H9 (cell line): ENCODE data around the gene SPRR5. TPM values are rescaled to one million over a fixed set of nuclear protein-coding genes. Genes with fewer than 3 reads are reported as not detected.

Experiments used
- DNase-seq: peaks from one replicate; pipeline ENCODE4 v3.0.0-alpha.2; 2017
- H2AFZ ChIP-seq: one replicate; pipeline ENCODE4 v1.6.1; 2013; ENCODE audit warnings: mild to moderate bottlenecking, low read length, control low read depth, moderate library complexity
- H2AK5ac ChIP-seq: 2 replicates; pipeline ENCODE4 v1.6.1; 2013; ENCODE audit warnings: low read length, control low read depth, mixed read lengths; ENCODE audit not compliant: insufficient read length
- H2BK120ac ChIP-seq: one replicate; pipeline ENCODE4 v1.6.1; 2013; ENCODE audit warnings: low read depth, mild to moderate bottlenecking, low read length, control low read depth, inconsistent platforms; ENCODE audit not compliant: poor library complexity, severe bottlenecking
- H2BK12ac ChIP-seq: 2 replicates; pipeline ENCODE4 v1.6.1; 2013; ENCODE audit warnings: low read length, control low read depth, mixed read lengths, low read depth; ENCODE audit not compliant: insufficient read length
- H2BK15ac ChIP-seq: 2 replicates; pipeline ENCODE4 v1.6.1; 2013; ENCODE audit warnings: low read depth, low read length, control low read depth
- H2BK20ac ChIP-seq: one replicate; pipeline ENCODE4 v1.6.1; 2013; ENCODE audit warnings: low read depth, mild to moderate bottlenecking, low read length, control low read depth, inconsistent platforms; ENCODE audit not compliant: poor library complexity, severe bottlenecking
- H2BK5ac ChIP-seq: 2 replicates; pipeline ENCODE4 v1.6.1; 2013; ENCODE audit warnings: low read length, control low read depth, mixed read lengths; ENCODE audit not compliant: insufficient read length
- H3K14ac ChIP-seq: 2 replicates; pipeline ENCODE4 v1.6.1; 2013; ENCODE audit warnings: low read length, control low read depth; ENCODE audit not compliant: insufficient read depth
- H3K18ac ChIP-seq: 2 replicates; pipeline ENCODE4 v1.6.1; 2013; ENCODE audit warnings: low read depth, mild to moderate bottlenecking, mixed read lengths, low read length, control low read depth; ENCODE audit not compliant: insufficient read length
- H3K23ac ChIP-seq: 2 replicates; pipeline ENCODE4 v1.6.1; 2013; ENCODE audit warnings: low read length, control low read depth, mixed read lengths, low read depth; ENCODE audit not compliant: insufficient read length
- H3K23me2 ChIP-seq: 2 replicates; pipeline ENCODE4 v1.6.1; 2013; ENCODE audit warnings: low read depth, mild to moderate bottlenecking, mixed read lengths, low read length, control low read depth; ENCODE audit not compliant: insufficient read length, poor library complexity, severe bottlenecking
- H3K27ac ChIP-seq: 2 replicates; pipeline ENCODE4 v1.5.1; 2013; ENCODE audit warnings: low read length, control low read depth, mixed read lengths, low read depth; ENCODE audit not compliant: insufficient read length
- H3K27me3 ChIP-seq: 2 replicates; pipeline ENCODE4 v1.6.1; 2013; ENCODE audit warnings: low read length, control low read depth, inconsistent platforms; ENCODE audit not compliant: insufficient read depth
- H3K4ac ChIP-seq: 2 replicates; pipeline ENCODE4 v1.6.1; 2013; ENCODE audit warnings: low read depth, mild to moderate bottlenecking, control low read depth, inconsistent platforms, low read length, moderate library complexity
- H3K4me1 ChIP-seq: 2 replicates; pipeline ENCODE4 v1.6.1; 2013; ENCODE audit warnings: low read length, control low read depth, inconsistent platforms; ENCODE audit not compliant: insufficient read depth
- H3K4me2 ChIP-seq: 2 replicates; pipeline ENCODE4 v1.6.1; 2013; ENCODE audit warnings: low read length, control low read depth, mixed read lengths; ENCODE audit not compliant: insufficient read length, insufficient read depth
- H3K56ac ChIP-seq: 2 replicates; pipeline ENCODE4 v1.6.1; 2013; ENCODE audit warnings: low read depth, mild to moderate bottlenecking, mixed read lengths, low read length, control low read depth; ENCODE audit not compliant: insufficient read length
- H3K79me1 ChIP-seq: 2 replicates; pipeline ENCODE4 v1.6.1; 2013; ENCODE audit warnings: low read depth, mild to moderate bottlenecking, moderate library complexity, low read length, control low read depth, inconsistent platforms; ENCODE audit not compliant: insufficient read depth, poor library complexity, severe bottlenecking
- H3K79me2 ChIP-seq: 2 replicates; pipeline ENCODE4 v1.6.1; 2013; ENCODE audit warnings: low read length, control low read depth, inconsistent platforms; ENCODE audit not compliant: insufficient read depth
- H3K9ac ChIP-seq: 2 replicates; pipeline ENCODE4 v1.6.1; 2013; ENCODE audit warnings: low read length, control low read depth, mixed read lengths; ENCODE audit not compliant: insufficient read length; ENCODE audit errors: extremely low read depth
- H3K9me3 ChIP-seq: one replicate; pipeline ENCODE4 v1.6.1; 2013; ENCODE audit warnings: low read depth, low read length, inconsistent platforms; ENCODE audit not compliant: control insufficient read depth
- H3T11ph ChIP-seq: one replicate; pipeline ENCODE4 v1.6.1; 2013; ENCODE audit warnings: mild to moderate bottlenecking, low read length, control low read depth, inconsistent platforms
- H4K20me1 ChIP-seq: one replicate; pipeline ENCODE4 v1.6.1; 2013; ENCODE audit not compliant: control insufficient read depth, insufficient read length, insufficient read depth
- H4K5ac ChIP-seq: 2 replicates; pipeline ENCODE4 v1.6.1; 2013; ENCODE audit warnings: low read depth, mild to moderate bottlenecking, mixed read lengths, low read length, control low read depth; ENCODE audit not compliant: insufficient read length
- H4K8ac ChIP-seq: replicated peaks from 2 replicates; pipeline ENCODE4 v1.6.1; 2013; ENCODE audit warnings: low read length, control low read depth, mixed read lengths, low read depth; ENCODE audit not compliant: insufficient read length
- H4K91ac ChIP-seq: 2 replicates; pipeline ENCODE4 v1.6.1; 2013; ENCODE audit warnings: low read depth, mild to moderate bottlenecking, moderate library complexity, mixed read lengths, low read length, control low read depth; ENCODE audit not compliant: insufficient read length
- H3K27ac Mint-ChIP-seq, 3 experiments: 2 replicates in 2 of 3; 3 replicates in 1 of 3; pipeline ENCODE4 v1.8.0; 2020 to 2021; ENCODE audit warnings: mixed read lengths in 3 of 3, mild to moderate bottlenecking in 1 of 3, moderate library complexity in 1 of 3
- H3K27me3 Mint-ChIP-seq: 2 replicates; pipeline ENCODE4 v1.8.0; 2021; ENCODE audit warnings: low read depth, mild to moderate bottlenecking, moderate library complexity, mixed read lengths
- H3K36me3 Mint-ChIP-seq, 3 experiments: 2 replicates in 2 of 3; 3 replicates in 1 of 3; pipeline ENCODE4 v1.8.0; 2020 to 2021; ENCODE audit warnings: low read depth in 3 of 3, mixed read lengths in 3 of 3; ENCODE audit not compliant: insufficient read depth in 1 of 3
- H3K4me1 Mint-ChIP-seq, 2 experiments: 2 replicates each; pipeline ENCODE4 v1.8.0; 2020; ENCODE audit warnings: mixed read lengths in 2 of 2
- H3K4me3 Mint-ChIP-seq, 2 experiments: 2 replicates in 1 of 2; 3 replicates in 1 of 2; pipeline ENCODE4 v1.8.0; 2020 to 2021; ENCODE audit warnings: mild to moderate bottlenecking in 2 of 2, mixed read lengths in 2 of 2, moderate library complexity in 1 of 2
- H3K9me3 Mint-ChIP-seq, 2 experiments: 2 replicates in 1 of 2; 3 replicates in 1 of 2; pipeline ENCODE4 v1.8.0; 2020; ENCODE audit warnings: mild to moderate bottlenecking in 2 of 2, mixed read lengths in 2 of 2, moderate library complexity in 1 of 2
- CTCF ChIP-seq: fragments of 200-600 bp; sonication (generic); conservative IDR thresholded peaks from 3 replicates; pipeline ENCODE4 v1.8.0; 2021; ENCODE audit warnings: antibody characterized with exemption, mild to moderate bottlenecking
- WGBS: extraction: QIAGEN DNeasy Blood & Tissue Kit; methylation state at CpG from one replicate; pipeline ENCODE4 v1.1.7; 2013; ENCODE audit warnings: missing lambda C conversion rate, low lambda C conversion rate, mixed read lengths; ENCODE audit not compliant: insufficient read length; ENCODE audit errors: extremely low coverage; 5-methylcytosine and 5-hydroxymethylcytosine counted together
- total RNA-seq: library from RNA; stranded (reverse); gene quantifications from 2 replicates; pipeline ENCODE4 v1.2.1, GENCODE V29; 2021

Gene SPRR5
- total RNA-seq, 1 experiment from 2014 or later: not detected

GRCh38 chr1:152964536-152964935, 17.5 kb downstream of the SPRR5 start:
- no peak overlapping the region for H3K56ac ChIP-seq
- no peak overlapping the region for H4K5ac ChIP-seq
- H2BK5ac ChIP-seq: no peak overlapping the region
- no peak overlapping the region for H2BK12ac ChIP-seq
- no peaks in the 10 kb centered on the region for H3K23me2 ChIP-seq
- no CpG with 5 or more reads among the region's 1 CpG for WGBS
- no peak overlapping the region for H2BK20ac ChIP-seq
- Mint-ChIP-seq H3K36me3 (no peaks in the 10 kb centered on the region), H3K27me3 (peaks cover 4% of the 10 kb centered on the region), H3K4me1 (no peaks in the 10 kb centered on the region), H3K27ac (no peak overlapping the region), H3K4me3 (no peak overlapping the region), H3K9me3 (peaks cover 0 to 18% of the 10 kb centered on the region in 2 experiments)
- no peak overlapping the region for H3T11ph ChIP-seq
- H3K79me1 ChIP-seq: no peaks in the 10 kb centered on the region
- no peak overlapping the region for H3K18ac ChIP-seq
- H2AFZ ChIP-seq: no peak overlapping the region
- no peaks in the 10 kb centered on the region for H4K20me1 ChIP-seq
- H3K4ac ChIP-seq: no peak overlapping the region
- H3K27ac ChIP-seq: no peak overlapping the region
- H3K9me3 ChIP-seq: no peaks in the 10 kb centered on the region
- no peak overlapping the region for H2BK15ac ChIP-seq
- H3K23ac ChIP-seq: no peak overlapping the region
- no peak for DNase-seq
- H4K8ac ChIP-seq: no peak overlapping the region
- no peak overlapping the region for H3K4me2 ChIP-seq
- no peak overlapping the region for H2BK120ac ChIP-seq
- H2AK5ac ChIP-seq: no peak overlapping the region
- no peaks in the 10 kb centered on the region for H3K79me2 ChIP-seq
- no peaks in the 10 kb centered on the region for H3K4me1 ChIP-seq
- H3K9ac ChIP-seq: no peak overlapping the region
- no peak overlapping the region for H4K91ac ChIP-seq
- H3K27me3 ChIP-seq: no peaks in the 10 kb centered on the region
- H3K14ac ChIP-seq: no peak overlapping the region
- no peak for TF ChIP-seq CTCF
